Measurements from ENCODE around the gene KCNH2.

GRCh38 chr7:150959739-150960734 lies 18.1 kb downstream of the KCNH2 start:
- TF ChIP-seq MYNN (tag by site-specific recombination; IDR thresholded peaks at IDR 0.05; ENCODE audit: borderline replicate concordance) (no peak), ZBTB7A (tag by site-specific recombination; IDR thresholded peaks at IDR 0.05; ENCODE audit: low read depth) (no peak), CTCF (tag by site-specific recombination; IDR thresholded peaks at IDR 0.05) (no peak), ZNF311 (tag by site-specific recombination; IDR thresholded peaks at IDR 0.05; ENCODE audit: borderline replicate concordance) (no peak), TSHZ1 (tag by site-specific recombination; IDR thresholded peaks at IDR 0.05; ENCODE audit: borderline replicate concordance) (no peak), SETDB1 (IDR thresholded peaks at IDR 0.05; ENCODE audit: insufficient read length, low read length) (no peak), ZNF529 (tag by site-specific recombination; IDR thresholded peaks at IDR 0.05; ENCODE audit: insufficient replicate concordance) (no peak), ZNF121 (tag by site-specific recombination; IDR thresholded peaks at IDR 0.05) (no peak), ZNF18 (tag by site-specific recombination; IDR thresholded peaks at IDR 0.05) (no peak), ZNF221 (tag by site-specific recombination; IDR thresholded peaks at IDR 0.05; ENCODE audit: borderline replicate concordance) (no peak)

Data from HEK293 (cell line).